ENCODE measurements around the gene LRRC3. TPM values are rescaled to one million over a fixed set of nuclear protein-coding genes. Genes with fewer than 3 reads are reported as not detected.

Gene LRRC3
- total RNA-seq, 1 donor from 2014 or later = 4.0 TPM

DNA sequence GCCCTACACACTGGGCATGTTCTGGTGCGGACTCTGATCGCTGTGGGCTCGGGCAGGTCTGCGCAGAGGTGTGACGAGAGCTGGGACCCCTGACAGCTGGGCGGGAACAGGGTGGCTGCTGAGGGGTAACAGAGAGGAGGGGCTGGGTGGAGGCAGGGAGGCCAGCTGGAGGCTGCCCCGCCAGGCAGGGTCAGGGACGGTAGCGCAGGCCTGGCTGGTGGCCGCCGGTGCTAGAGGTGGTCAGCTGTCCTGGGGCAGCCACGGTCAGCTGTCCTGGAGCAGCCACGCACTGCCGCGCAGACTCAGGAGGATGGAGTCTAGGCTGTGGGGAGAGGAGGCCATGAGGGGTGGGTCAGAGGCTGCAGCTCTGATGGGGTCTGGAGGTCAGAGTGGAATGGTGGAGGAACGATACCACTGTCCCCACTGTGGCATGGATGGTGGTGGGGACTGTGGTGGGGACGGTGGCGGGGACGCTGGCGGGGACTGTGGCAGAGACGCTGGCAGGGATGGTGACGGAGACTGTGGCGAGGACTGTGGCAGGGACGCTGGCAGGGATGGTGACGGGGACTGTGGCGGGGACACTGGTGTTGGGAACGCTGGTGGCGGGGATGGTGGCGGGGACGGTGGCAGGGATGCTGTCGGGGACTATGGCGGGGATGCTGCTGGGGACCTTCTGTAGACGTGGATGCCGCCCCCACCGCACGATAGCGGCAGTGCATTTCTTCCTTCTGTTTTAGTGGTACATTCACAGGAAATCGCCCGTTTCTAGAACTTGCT is 21.3 kb upstream of the LRRC3 start:
- H3K27ac Mint-ChIP-seq (ENCODE audit: unreplicated experiment) = no peak overlapping the region
- no peaks in the 10 kb centered on the region for H3K36me3 Mint-ChIP-seq (ENCODE audit: unreplicated experiment)
- no peaks in the 10 kb centered on the region for H3K4me1 Mint-ChIP-seq (ENCODE audit: unreplicated experiment)
- H3K4me3 Mint-ChIP-seq (ENCODE audit: unreplicated experiment) = no peak overlapping the region
- TF ChIP-seq, protein P1, sequence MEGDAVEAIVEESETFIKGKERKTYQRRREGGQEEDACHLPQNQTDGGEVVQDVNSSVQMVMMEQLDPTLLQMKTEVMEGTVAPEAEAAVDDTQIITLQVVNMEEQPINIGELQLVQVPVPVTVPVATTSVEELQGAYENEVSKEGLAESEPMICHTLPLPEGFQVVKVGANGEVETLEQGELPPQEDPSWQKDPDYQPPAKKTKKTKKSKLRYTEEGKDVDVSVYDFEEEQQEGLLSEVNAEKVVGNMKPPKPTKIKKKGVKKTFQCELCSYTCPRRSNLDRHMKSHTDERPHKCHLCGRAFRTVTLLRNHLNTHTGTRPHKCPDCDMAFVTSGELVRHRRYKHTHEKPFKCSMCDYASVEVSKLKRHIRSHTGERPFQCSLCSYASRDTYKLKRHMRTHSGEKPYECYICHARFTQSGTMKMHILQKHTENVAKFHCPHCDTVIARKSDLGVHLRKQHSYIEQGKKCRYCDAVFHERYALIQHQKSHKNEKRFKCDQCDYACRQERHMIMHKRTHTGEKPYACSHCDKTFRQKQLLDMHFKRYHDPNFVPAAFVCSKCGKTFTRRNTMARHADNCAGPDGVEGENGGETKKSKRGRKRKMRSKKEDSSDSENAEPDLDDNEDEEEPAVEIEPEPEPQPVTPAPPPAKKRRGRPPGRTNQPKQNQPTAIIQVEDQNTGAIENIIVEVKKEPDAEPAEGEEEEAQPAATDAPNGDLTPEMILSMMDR (IDR thresholded peaks at IDR 0.05) = no peak
- DNase-seq (ENCODE audit: extremely low spot score, unreplicated experiment) = peak; percentile 84
- H3K9me3 Mint-ChIP-seq (ENCODE audit: unreplicated experiment) = peaks cover 17% of the 10 kb centered on the region
- no peaks in the 10 kb centered on the region for H3K27me3 Mint-ChIP-seq (ENCODE audit: unreplicated experiment)

DNA sequence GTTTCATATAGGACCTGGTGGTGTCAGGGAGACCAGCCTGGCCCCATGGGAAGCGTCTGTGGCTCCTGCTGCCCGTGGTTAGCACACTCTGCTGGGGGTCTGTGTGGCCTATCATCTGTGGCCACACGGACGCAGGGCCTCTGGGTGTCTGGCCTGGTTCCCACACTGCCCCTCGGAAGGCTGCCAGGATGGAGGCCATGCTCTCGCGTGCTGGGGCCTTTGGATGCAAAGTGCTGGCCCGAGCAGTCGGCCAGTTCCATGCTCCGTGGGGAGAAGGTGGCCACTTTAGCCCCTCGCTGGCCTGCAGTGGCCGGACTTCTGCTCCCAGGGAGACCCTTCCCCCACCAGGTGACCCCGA is 20.8 kb upstream of the LRRC3 start:
- Mint-ChIP-seq H3K27me3 (ENCODE audit: unreplicated experiment) (no peaks in the 10 kb centered on the region), H3K27ac (ENCODE audit: unreplicated experiment) (no peak overlapping the region), H3K4me1 (ENCODE audit: unreplicated experiment) (no peaks in the 10 kb centered on the region), H3K36me3 (ENCODE audit: unreplicated experiment) (no peaks in the 10 kb centered on the region), H3K4me3 (ENCODE audit: unreplicated experiment) (no peak overlapping the region), H3K9me3 (ENCODE audit: unreplicated experiment) (peaks cover 17% of the 10 kb centered on the region)
- DNase-seq (ENCODE audit: extremely low spot score, unreplicated experiment) = no peak
- TF ChIP-seq, protein P1 (IDR thresholded peaks at IDR 0.05) = no peak

DNA sequence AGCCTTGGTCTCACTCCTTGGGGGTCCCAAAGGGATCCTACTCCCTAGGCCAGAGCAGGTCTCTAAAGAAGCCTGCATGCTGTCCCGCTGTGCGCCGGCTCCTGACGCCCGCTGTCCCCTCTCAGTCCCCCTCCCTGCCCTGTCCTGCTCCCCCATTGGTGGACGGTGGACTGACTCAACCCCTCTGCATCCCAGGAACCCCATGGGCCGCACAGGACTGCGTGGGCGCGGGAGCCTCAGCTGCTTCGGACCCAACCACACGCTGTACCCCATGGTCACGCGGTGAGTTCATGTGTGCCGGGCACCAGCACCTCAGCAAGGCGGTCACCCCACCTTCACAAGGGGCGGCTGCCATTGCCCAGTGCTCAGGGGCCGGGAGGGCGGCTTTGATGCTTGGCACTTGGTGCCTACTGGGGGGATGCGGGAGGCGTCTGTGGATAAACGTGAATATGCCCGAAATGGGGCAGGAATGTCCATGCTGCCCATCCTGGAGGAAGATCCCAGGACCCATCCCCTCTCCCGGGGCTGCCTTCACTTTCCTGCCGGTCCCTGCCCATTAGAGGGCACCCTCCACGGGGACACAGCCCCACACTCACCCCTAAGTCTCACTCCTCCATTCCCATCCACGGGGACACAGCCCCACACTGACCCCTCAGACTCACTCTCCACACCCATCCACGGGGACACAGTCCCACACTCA is 20.2 kb upstream of the LRRC3 start:
- Mint-ChIP-seq H3K4me1 (ENCODE audit: unreplicated experiment) (no peaks in the 10 kb centered on the region), H3K9me3 (ENCODE audit: unreplicated experiment) (peaks cover 12% of the 10 kb centered on the region), H3K4me3 (ENCODE audit: unreplicated experiment) (no peak overlapping the region), H3K27me3 (ENCODE audit: unreplicated experiment) (no peaks in the 10 kb centered on the region), H3K36me3 (ENCODE audit: unreplicated experiment) (no peaks in the 10 kb centered on the region), H3K27ac (ENCODE audit: unreplicated experiment) (no peak overlapping the region)
- TF ChIP-seq, protein P1 (IDR thresholded peaks at IDR 0.05) = no peak
- peak; percentile 83 for DNase-seq (ENCODE audit: extremely low spot score, unreplicated experiment)

DNA sequence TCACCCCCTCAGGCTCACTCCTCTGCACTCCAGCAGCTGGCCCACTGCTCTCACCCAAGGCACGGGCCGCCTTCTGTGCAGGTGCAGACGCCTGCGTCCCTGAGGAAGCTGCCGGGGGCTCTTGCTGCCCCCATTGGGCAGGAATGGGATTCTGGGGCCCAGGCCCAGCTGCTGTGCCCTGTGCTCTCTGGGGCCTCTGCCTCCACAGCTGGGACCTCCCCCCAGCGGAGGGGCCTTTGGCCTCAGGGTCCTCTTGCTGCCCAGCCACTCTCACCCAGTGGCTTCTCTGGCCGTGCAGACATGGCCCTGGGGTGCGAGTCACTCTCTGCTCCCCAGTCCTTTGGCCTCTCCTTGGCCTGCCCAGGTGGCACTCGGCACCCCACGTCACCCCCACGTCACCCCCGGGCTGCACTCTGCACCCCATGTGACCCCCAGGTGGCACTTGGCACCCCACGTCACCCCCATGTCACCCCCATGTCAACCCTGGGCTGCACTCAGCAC is 19.1 kb upstream of the LRRC3 start:
- Mint-ChIP-seq H3K27ac (ENCODE audit: unreplicated experiment) (no peak overlapping the region), H3K4me3 (ENCODE audit: unreplicated experiment) (no peak overlapping the region), H3K4me1 (ENCODE audit: unreplicated experiment) (no peaks in the 10 kb centered on the region), H3K36me3 (ENCODE audit: unreplicated experiment) (no peaks in the 10 kb centered on the region), H3K9me3 (ENCODE audit: unreplicated experiment) (peaks cover 6% of the 10 kb centered on the region), H3K27me3 (ENCODE audit: unreplicated experiment) (no peaks in the 10 kb centered on the region)
- DNase-seq (ENCODE audit: extremely low spot score, unreplicated experiment) = peak; percentile 81
- TF ChIP-seq, protein P1 (IDR thresholded peaks at IDR 0.05) = no peak

DNA sequence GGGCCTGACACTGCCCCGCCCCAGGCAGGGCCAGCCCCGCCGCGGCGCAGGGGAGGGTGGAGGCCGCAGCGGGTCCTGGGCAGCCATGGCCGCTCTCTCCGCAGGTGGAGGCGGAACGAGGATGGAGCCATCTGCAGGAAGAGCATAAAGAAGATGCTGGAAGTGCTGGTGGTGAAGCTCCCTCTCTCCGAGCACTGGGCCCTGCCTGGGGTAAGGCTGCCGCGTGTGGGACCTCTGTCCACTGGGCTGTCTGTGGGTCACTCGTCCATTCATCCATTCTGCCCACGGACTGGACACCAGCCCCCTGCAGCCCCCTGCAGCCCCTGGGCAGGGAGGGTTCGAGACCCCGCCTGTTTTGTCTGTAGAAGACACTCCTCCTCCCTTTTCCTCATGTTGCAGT is 18.4 kb upstream of the LRRC3 start:
- Mint-ChIP-seq H3K4me3 (ENCODE audit: unreplicated experiment) (no peak overlapping the region), H3K27ac (ENCODE audit: unreplicated experiment) (no peak overlapping the region), H3K9me3 (ENCODE audit: unreplicated experiment) (peaks cover 3% of the 10 kb centered on the region), H3K4me1 (ENCODE audit: unreplicated experiment) (no peaks in the 10 kb centered on the region), H3K36me3 (ENCODE audit: unreplicated experiment) (no peaks in the 10 kb centered on the region), H3K27me3 (ENCODE audit: unreplicated experiment) (no peaks in the 10 kb centered on the region)
- peak; percentile 81 for DNase-seq (ENCODE audit: extremely low spot score, unreplicated experiment)
- TF ChIP-seq, protein P1 (IDR thresholded peaks at IDR 0.05) = no peak
